GM21737 (cell line): ENCODE measurements around the gene FGR.
"Not testable (repeated sequence)": the region's sequence is repeated elsewhere in the genome, so short reads cannot be mapped to it uniquely, and the experiment has no call there.

Experiments
- ATAC-seq: cut with Tn5 transposase; IDR thresholded peaks from one replicate; pipeline ENCODE4 v1.9.1; 2021; ENCODE audit warnings: mild to moderate bottlenecking, moderate library complexity; ENCODE audit not compliant: unreplicated experiment

FGR gene

DNA sequence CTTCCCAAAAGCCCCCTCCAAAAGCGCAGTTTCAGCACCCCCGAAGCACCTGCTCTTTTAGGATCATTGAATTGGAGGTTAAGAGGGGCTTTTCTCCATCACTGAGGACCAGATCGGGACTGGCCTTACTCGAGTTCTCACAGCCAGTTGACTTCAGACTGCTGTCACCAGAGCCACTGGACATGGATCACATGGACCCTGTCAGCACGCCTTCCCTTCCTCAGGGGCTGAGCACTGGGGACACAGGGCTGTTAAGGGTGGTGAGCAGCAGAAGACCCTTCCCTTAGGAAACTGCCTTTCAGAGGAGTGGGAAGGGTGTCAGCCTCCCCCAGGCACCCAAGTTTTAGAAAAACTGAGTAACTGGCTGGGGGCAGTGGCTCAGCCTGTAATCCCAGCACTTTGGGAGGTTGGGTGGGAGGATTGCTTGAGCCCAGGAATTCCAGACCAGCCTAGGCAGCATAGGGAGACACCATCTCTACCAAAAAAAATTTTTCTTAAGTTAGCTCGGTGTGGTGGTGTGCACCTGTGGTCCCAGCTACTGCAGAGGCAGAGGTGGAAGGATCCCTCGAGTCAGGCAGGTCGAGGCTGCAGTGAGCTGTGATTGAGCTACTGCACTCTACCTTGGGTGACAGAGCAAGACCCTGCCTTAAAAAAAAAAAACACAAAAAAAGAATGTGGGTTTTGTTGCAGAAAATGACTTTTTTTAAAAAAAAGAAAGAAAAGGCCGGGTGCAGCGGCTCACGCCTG is 584 bp upstream of the FGR start:
- ATAC-seq = no peak

DNA sequence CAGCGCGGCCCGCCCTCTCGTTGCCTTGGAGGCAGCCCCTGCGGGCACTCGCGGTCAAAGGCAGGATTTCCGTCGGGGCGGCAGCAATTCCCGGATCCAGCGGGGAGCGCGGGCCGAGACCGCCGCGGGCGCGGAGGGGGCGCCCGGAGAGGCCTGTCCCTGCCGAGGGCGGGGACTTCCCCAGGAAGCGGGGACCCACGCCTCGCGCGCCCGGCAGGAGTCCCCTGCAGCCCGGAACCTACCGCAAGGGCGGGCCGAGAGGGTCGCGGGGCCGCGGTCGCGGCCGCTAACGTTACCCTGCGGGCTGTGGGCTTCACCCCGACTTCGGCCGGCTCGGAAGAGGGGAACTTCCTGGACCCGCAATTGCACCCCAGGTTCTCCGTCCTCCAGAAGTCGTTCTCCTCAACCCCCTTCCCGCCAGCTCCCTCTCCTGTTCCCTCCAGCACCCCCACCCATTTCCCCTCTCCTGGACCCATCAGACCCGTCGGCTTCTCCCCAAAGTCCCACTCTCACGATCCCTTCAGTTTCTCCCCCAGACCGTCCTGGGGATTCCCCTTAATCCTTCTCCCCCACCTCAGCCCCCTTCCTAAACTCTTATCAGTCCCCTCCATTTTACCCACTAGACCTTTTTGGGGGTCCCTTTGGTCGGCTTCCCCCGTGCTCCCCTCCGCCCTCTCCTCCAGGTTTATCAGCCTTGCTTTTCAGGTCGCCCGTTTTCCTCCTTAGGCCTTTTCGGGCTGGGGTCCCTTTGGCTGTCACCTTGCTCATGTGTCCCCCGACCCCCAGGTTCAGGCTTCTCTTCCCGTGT is 604 bp downstream of the FGR start:
- ATAC-seq = no peak

DNA sequence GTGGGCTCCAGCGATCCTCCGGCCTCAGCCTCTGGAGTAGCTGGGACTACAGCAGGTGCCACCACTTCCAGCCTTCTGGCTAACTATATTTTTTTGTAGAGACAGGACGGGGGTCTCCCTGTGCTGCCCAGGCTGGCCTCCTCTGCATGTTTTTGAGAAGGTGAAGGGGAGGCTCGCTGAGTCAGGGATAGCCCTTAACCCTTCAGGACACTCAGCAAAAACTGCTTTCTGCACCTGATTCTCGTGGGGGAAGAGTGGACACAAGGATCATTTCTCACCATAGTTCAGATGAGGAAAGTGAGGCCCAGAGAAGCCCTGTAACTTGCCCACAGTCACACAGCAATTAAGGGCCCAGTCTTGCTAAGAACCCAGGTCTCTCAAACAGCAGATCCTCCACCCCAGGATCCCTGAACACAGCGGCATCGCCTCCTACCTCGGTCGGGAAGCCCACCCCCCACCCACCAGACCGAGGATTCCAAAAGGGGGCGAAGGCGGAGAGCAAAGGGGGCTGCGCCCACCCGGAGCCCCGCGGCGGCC is 1.3 kb downstream of the FGR start:
- no peak for ATAC-seq

DNA sequence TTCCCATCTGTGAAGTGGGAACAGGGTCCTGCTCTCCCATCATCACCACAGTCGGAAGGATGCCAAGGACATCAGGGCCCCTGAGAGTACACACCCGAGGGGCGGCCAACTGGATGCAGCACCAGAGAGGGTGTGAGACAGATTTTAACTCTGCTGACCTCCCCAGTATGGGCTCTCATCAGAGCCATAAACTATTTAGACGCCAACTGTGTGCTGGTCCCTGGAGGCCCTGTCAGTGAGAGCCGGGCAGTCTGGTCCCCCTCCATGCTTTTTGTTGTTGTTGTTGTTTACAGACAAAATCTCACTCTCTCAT is 1.7 kb downstream of the FGR start:
- no peak for ATAC-seq

DNA sequence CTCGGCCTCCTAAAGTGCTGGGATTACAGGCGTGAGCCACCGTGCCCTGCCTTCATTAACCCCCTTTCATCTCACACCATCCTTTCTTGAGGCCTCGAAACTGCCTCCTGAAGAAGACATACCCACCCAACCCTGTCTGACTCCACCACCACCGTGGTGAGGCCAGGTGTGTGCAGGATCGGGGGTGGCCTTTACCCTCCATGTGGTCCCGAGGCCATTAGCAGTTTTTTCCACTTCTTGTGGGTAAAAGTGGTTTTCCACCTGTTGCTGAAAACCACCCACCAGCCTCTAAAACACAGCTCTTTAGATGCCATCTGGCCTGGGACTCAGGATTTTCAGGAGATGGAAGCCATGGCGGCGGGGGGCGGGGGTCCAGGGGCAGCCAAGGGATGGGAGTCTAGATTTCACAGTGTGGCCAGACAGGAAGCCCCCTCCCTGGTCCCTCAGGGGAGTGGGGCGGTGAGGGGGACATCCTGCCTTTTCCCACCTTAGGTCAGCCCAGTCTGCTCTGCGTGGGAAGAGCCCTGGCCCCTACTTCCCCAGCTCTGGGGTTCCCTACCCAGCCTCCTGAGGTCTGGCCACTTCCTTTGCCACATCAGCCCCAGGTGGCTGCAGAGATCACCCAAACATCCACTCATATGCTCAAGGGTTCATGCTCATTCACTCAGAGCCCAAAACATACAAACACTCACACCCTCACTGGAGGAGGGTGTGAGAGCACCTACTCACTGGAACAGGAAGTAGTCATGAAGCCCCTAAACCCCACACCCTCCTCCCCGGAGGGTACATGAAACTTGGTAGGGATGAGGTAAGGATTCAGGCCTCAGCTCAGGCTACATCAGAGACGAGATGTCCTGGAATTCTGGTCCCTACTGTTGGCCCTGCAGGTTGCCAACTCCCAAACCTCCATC is 2.3 kb downstream of the FGR start:
- peak; percentile 34 for ATAC-seq

DNA sequence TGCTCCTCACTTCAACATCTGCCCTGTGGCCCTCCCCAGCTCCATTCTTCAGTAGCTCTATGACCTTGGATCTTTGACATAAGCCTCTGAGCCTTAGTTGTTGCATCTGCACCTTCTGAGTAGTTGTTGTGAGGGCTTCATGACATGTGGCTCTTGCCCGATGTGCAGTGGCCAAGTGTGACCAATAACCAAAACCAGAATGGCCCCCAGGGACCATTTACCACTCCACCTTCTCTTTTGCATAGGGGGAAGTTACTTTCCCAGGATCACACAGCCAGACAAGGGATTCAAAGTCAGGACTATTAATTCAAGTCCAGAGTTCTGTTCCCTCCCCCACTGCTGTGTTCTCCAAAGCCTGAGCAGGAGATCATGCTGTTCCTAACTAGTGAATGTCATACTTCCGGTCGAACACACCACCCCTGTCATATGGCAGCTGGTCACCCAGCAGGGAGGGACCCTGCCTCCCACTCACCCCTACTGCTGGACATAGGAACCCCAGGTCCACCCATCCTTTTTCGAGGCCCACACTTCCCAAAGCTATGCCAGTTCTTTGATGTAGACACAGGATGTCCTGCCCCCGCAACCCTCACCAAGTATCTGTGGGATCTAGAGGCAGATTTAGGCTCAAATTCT is 4.0 kb downstream of the FGR start:
- peak; percentile 14 for ATAC-seq

DNA sequence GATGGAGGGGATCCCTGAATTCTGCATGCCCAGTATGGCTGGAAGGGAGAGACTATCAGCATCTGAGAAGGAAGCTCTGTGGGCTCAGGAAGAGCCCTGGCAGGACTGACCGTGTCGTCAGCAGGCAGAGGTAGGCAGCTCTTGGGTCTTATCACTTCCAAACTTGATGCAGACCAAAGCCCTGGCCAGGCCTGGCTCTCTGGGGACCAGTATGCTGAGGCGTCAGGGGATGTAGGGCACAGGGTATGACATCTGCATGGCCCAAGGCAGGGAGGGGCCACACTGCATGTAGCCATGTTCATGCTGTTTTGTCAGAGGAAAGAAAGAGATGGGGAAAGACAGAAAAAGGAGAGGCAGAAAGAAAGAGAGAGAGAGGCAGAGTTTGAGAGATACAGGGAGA is 6.3 kb downstream of the FGR start:
- ATAC-seq = no peak

DNA sequence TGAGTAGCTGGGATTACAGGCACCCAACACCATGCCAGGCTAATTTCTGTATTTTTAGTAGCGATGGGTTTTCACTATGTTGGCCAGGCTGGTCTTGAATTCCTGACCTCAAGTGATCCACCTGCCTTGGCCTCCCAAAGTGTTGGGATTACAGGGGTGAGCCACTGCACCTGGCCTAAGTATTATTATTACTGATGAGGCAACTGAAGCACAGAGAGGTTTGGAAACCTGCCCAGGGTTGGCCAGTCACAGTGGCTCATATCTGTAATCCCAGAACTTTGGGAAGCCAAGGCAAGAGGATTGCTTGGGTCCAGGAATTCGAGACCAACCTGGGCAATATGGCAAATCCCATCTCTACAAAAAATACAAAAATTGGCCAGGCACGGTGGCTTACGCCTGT is 7.3 kb downstream of the FGR start:
- not testable (repeated sequence) for ATAC-seq

DNA sequence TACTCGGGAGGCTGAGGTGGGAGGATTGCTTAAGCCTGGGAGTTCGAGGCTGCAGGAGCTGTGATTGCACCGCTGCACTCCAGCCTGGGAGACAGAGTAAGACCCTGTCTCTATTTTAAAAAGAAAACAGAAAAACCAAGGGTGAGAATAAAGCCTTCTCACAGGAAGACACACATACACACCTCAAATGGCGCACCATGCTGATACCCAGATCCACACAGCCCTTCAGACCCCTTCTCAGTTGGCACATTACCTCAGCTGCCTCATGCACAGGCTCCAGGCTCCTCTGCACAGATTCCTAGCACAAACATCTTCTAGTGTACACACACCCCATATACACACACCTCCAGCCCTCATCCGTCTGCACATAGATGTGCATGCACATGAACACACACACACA is 7.9 kb downstream of the FGR start:
- ATAC-seq = no peak

DNA sequence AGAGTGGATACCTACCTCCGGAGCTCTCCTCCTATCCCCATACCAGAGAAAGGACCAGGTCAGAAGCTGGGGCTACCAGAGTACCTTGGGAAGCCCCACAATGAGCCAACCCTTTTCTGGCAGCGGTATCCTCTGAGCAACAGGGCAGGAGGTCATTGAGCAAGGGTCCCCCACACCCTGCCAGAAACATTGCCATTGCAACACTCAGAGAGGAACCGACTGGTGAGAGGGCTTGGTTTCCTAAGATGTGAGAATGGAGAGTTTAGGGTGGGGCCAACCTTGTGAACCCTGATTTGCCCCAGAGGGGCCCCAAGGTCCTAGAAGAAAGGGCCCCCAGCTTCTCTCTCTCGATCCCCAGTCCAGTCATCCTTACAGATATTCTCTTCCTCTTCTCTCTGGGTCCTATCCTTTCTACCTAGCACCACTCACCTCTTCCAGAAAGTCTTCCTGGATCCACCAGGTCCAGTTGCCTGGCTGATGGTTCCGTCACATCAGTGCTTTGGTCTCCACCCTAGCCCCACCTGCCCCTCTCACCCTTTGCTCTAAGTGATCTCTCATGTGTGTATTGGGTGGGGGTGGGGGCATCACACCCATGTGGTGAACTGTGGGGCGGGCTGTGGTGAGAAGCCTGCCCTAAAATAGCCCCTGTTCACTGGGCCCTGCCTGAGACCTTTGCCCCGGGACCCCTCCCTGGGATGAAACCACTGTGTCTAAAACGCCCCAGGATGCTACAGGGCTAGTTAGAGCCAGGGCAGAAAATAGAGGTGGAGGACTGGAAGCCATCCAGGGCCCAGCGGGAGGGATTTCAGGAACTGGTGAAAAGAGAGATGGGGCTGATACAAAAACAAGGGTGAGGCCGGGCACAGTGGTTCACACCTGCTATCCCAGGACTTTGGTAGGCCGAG is 8.7 kb downstream of the FGR start:
- no peak for ATAC-seq

DNA sequence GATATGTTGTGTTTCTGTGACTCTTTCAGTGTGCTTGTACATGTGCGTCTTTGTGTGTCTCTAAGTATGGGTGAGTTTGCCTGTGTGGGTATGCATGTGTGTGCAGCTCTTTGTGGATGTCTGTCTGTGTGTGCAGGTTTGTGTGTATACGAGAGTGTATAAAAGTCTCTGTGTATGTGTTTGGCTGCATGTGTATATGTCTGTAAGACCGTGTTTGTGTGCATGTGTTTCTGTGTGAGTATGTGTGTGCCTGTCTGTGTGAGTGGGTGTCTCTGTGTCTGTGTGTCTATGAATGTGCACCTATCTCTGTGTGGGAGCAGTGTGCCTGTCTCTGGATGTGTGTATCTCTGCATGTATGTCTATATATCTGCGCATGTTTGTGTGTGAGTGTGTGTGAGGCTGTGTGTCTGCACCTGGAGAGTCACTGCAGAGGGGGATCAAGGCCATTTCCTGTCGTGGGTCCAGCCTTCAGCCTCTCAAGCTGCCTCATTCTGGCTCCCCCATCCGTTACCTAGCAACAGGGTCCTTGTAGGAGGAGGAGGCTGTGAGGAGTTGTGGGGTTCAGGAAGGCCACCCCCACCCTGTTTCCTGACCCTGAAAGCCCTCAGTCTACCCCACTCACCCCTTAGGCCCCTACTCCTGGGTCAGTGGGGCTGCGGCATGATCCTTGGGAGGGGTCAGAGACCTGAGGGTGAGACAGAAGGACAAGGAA is 10.4 kb downstream of the FGR start:
- no peak for ATAC-seq

DNA sequence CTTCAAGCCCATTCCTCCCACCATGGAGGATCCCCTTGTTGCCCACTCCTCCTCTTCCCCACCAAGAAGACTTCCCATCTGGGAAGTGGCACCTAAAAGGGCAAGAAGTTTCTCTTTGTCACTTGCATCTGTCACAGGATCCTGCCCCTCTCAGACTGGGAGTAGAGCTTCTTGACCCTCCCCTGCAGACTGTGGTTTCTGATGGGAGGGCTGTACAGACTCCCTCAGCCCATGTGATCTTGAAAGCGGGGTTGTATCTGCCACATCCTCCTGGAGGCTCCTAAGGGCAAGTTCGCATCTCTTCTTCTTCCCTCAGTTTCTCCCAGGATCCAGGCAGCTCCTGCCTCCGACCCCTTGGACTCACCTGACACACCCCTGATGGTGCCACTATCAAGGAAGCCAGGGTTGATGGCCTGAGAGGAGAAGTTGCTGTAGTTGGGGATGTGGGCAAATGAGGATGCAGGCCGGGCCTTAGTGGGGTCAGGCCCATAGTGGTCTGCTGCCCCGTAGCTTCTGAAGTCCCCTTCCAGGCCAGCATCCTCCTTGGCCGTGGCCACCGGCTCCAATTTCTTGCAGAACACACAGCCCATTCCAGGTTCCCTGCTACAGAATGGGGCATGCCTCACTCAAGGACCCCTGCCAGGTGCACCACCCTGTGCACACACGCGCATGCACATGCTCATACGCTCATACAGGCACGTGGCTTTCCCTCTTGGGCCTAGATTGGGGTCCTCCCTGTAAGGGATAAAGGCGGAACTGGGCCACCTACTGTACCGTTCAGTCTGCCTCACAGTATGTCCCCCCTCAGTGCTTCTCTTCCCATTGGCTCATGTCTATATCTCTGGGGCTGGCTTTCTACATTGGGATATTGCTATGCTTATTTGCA is 11.4 kb downstream of the FGR start:
- ATAC-seq = no peak

DNA sequence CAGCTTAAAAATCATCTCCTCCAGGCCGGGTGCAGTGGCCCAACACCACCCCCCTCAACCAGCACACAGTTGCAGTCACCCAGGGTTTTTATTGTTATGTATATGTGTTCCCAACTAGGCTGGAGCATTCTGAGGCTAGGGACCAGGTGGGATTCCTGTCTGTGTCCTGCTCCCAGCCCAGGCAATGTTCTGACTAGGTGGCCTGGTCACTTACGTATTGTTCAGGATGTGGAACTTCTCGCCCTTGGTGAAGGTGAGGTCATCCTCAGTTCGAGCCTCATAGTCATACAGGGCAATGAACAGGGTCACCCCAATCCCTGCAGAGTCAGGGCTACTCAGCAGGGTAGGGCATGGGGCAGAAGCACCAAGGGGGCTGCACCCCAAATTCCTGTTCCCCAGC is 12.2 kb downstream of the FGR start:
- no peak for ATAC-seq

DNA sequence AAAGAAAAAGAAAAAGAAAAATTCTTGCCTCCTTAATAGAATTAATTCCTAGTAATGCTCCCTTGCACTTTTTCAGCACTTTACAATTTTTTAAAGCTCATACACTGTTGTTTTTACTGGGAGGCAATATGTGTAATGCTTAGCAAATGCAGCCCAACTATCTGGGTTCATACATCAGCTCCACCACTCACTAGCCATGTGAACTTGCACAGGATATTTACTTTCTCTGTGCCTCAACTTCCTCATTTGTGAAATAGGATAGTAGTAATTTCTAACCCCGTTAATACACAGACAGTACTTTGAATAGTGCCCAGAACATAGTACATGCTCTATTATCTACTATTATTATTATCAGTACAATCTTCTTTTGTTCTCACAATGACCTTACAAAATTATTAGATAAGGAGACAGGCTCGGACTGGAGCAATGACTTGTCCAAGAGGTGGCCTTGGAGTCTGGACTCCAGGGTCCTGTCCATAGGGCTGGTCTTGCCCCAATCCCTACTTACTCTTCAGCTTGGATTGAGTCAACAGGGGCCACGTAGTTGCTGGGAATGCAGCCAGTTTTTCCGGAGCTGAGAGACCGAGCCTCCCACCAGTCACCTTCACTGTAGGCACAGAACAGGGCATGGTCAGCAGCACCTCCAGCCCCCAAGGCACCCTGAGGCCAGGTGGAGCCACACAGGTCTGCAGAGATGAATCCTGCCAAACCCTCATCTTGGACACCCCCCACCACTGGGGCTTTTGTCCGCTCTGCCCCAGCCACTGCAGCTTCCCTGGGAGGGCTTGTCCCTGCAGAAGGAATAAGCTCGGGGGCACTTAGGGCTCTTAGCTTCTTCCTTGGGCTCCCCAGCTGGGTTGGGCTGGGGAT is 13.7 kb downstream of the FGR start:
- ATAC-seq = no peak

DNA sequence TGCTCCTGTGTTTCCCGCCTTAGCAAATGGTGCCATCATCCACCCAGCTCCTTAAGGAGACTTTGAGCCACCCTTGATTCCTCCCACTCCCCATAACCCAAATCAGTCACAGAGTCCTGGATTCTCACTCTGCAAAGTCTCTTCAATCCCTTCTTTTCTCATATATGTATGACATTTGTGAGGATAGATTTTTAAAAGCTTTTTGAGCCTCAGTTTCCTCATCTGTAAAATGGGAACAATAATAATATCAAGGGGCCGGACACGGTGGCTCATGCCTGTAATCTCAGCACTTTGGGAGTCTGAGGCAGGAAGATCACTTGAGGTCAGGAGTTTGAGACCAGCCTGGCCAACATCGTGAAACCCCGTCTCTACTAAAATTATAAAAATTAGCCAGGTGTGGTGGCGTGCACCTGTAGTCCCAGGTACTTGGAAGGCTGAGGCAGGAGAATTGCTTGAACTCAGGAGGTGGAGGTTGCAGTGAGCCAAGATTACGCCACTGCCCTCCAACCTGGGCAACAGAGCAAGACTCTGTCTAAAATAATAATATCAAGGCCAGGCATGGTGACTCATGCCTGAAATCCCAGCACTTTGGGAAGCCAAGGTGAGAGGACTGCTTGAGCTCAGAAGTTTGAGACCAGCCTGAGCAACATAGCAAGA is 15.1 kb downstream of the FGR start:
- not testable (repeated sequence) for ATAC-seq

DNA sequence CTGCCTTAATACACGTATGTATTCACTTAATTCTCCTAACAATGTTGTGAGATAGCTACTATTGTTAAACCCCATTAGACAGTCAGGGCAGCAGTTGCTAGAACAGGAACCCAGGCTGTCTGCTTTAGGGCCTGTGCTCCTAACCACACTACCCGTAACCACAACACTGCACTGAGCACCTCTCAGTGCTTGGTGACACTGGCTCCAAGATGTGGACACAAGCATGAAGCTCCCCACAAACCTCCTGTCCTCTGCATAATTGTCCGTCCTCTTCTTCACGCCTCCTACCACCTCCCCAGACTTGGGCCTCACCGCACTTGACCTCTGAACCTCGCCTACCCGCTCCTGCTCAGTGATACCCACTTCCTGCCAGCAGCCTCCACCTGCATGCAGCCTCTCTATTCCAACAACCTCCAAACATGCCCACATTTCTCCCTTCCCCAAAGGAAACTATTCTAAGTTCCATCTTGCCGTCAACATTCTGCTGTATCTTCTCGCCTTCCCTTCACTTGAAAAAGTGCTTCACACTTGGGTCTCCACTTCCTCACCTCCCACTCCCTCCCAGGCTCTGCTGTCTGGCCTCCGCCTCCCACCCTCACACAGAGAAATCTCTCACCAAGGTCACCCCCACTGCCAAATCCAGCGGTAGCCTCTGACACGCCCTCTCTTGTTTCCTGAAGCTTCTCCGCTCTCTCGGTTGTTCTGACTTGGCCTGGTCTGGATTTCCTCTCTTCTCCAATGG is 16.5 kb downstream of the FGR start:
- no peak for ATAC-seq
